HG03521 (cell line): ENCODE results near the gene NAV2.
A peak's percentile ranks its signal among the peaks of the same experiment; 100 is the strongest.

Experiments used
- ATAC-seq: cut with Tn5 transposase; IDR thresholded peaks from one replicate; pipeline ENCODE4 v1.9.1; 2021; ENCODE audit warnings: mild to moderate bottlenecking, moderate library complexity; ENCODE audit not compliant: unreplicated experiment

The NAV2 gene

DNA sequence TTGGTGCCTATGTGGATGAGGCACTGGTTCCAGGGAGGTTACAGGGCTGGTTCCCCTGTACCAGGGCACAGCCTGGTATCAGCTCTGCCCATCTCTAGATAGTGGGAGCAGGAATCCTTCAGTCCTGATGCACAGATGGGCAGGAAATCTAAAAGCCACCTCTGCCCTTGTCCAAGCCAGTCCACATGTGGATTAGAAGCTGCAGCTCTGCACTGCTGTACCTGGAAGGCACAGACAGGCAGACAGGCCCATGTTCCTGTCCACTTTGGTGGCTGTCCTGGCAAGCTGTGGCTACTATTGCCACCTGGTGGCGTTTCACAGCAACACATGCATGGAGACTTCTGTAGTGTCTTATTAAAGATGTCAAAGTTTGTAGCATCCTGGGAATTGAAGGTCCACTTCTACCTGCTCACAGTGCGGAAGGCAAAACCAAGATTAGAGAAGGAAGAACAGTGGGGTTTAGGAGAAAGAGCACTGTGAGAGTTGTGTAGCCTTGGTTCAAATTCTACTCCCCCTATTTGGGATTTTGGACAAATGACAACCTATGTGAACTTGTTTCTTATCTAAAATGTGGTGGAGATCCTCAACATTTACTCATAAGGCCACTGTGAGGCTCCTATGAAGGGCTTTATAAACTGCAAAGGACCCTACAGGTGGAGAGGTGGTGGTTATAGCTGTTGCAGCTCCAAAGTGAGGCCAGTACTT is 30.1 kb downstream of the NAV2 start:
- peak; percentile 66 for ATAC-seq

- no peak for ATAC-seq
Measured at GRCh38 chr11:19743622-19744021, 31.0 kb downstream of the NAV2 start.

GRCh38 chr11:19744130-19744529 is 31.5 kb downstream of the NAV2 start:
- ATAC-seq = no peak

GRCh38 chr11:19746086-19746485 is 33.4 kb downstream of the NAV2 start:
- no peak for ATAC-seq

DNA sequence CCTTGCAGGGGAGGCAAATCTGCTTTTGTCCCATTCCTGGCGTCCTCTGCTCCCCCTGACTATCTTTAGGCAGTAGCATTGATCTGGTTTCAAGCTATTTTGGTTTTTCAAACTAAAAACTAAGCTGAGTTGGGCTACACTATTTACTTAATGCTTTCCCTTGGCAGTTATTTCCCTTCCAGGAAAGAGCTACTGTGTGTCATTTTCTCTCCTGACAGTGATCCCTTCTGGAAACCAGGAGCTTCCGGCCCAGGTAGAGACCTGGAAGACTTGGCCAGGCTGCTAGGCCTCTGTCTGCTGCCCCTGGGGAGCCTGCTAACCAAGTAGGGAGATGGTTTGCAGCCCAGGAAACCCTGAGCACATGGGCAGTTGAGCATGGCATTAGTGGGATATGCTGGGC is 35.0 kb downstream of the NAV2 start:
- no peak for ATAC-seq

- no peak for ATAC-seq
Measured at GRCh38 chr11:19751055-19751454, 38.4 kb downstream of the NAV2 start.

DNA sequence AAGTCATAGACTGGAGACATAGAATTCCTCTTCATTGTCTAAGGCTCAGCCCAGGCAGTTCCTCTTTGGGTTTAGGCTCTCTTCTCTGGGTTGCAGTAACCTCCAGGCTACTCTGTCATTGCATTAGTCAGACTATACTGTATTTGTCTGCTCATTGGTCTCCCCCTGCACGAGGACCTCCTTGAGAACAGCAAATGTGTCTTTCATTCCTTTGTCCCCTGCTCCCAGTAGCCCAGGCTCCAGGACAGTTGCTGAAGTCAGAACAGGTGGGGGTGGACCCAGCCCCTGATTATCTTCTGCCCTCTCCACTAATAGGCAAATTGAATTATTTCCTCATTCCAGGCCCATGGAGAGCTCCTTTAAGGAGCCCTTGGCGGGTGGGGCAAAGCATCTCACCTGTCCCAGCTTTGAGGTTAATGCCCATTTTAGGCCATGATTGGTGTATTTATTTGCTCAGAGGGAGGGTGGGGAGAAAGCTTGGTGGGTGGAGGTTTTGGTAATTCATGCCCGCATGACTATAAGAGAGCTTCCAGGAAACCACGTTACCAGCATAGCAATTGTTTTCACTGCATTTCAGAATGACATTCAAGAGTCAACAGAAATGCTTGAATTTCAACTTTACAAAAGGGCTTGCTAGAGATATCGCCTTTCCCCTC is 40.9 kb downstream of the NAV2 start:
- ATAC-seq = no peak

DNA sequence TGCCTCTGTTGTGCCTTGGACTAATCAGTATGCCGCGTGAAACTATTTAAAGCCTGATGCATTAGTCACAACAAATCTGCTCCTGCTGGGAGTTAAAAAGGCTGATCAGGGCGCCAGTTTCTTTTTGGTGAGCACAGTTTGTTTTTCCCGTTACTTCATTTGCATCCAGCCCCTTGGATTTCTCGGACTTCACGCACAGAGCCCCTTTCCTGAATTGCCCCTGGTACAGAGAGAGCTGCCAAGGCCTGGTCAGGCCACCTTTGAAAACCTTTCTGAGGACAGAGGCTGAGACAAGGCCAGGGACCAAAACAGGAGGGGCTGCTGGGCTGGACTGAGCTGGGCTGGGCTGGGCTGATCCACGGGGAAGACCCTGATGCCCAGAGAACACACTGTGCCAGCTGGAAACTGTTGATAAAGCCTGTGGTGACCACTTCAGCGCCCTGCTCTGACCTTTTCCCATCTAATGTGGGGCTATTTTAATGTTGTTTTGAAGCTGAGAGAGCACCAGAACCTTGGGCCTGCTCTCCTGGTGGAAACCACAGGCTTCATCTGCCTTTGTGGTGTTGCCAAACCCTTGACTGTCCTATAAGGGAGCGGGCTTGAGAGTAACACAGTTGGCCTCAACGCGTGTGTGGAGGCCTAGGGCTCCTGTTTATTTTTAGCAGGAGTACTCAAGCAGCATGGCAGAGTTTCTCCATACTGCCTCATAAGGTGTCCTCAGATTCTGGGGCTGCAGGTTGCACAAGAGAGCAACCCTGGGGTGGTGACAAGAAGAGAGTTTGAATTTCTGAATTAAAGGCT is 44.2 kb downstream of the NAV2 start:
- ATAC-seq = no peak

- ATAC-seq = no peak
Measured at GRCh38 chr11:19759389-19759788, 46.8 kb downstream of the NAV2 start.

DNA sequence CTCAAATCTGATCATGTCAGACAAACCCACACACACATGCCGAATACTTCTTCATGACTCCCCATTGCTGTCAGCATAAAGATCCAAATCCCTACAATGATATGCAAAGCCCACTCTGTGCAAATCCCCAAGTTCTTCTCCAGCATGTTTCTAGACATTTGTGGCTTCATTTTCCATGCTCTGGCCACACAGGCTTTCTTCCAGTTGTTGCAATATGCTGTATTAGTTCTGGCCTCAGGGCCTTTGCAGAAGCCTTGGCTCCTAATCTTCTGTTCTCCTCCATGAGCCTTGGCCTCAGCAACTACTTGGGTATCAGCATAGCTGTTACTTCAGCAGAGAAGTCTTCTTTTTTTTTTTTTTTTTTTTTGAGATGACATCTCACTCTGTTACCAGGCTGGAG is 49.6 kb downstream of the NAV2 start:
- ATAC-seq = no peak

GRCh38 chr11:19763330-19763729 is 50.7 kb downstream of the NAV2 start:
- ATAC-seq = no peak

- ATAC-seq = no peak
Measured at GRCh38 chr11:19766206-19766605, 53.6 kb downstream of the NAV2 start.

DNA sequence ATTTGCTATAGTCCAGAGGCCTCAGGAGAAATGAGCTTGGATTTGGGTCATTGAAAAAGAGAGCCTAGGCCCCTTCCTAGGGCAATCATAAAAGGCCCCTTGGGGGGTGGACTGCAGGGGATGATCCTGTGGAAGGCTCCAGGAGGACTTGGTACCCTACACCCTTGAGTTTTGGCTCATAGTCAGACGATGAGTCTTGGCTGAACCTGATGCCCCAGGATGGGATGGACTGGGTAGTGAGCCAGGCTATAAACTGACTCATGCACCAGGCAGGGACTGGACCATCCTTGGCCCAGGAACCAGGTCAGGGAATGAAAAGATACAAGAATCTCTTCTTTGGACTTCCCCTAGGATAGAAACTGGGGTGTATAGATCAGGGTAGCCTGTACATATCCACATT is 54.2 kb downstream of the NAV2 start:
- ATAC-seq = no peak

GRCh38 chr11:19767627-19768151 is 55.1 kb downstream of the NAV2 start:
- ATAC-seq = no peak

- no peak for ATAC-seq
Measured at GRCh38 chr11:19768197-19768596, 55.6 kb downstream of the NAV2 start.

DNA sequence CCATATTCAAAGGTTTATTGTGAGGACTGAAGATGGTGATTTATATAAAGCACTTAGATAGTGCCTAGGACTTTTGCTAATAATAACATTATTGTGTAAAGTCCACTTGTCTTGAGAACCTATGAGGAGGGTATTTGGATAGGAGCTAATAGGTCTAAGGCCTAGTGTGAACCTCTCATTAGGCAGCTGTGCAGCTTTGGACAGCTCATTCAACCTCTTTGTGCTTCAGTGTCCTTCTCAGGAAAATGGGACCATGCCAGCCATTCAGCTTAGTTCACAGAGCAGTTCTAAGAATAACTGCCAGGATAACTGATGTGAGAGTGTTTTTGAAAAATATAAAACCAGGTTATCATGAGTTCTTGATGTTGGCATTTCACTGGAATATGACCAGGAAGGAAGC is 56.2 kb downstream of the NAV2 start:
- no peak for ATAC-seq

- ATAC-seq = no peak
Measured at GRCh38 chr11:19769820-19770219, 57.2 kb downstream of the NAV2 start.

GRCh38 chr11:19770277-19770676 is 57.6 kb downstream of the NAV2 start:
- ATAC-seq = no peak

- ATAC-seq = no peak
Measured at GRCh38 chr11:19771463-19771862, 58.8 kb downstream of the NAV2 start.

DNA sequence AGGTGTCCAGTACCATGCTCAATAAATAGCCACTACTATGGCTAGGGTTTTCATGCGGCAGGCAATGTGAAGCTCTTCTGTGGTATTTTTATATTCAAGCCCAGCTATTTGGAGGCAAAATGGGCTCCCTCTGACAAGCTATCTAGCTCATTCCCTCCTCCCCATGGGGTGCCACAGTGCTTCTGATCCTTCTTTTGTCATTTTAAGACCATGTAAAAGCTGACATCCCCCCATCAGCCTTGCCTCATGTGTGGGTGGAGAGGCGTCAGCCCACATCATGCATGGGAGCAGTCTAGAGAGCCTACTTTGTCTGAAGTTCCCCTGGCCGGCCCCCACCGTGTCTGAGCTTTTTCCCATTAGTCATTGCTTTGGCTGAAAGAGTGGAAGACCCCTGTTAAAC is 59.8 kb downstream of the NAV2 start:
- no peak for ATAC-seq

DNA sequence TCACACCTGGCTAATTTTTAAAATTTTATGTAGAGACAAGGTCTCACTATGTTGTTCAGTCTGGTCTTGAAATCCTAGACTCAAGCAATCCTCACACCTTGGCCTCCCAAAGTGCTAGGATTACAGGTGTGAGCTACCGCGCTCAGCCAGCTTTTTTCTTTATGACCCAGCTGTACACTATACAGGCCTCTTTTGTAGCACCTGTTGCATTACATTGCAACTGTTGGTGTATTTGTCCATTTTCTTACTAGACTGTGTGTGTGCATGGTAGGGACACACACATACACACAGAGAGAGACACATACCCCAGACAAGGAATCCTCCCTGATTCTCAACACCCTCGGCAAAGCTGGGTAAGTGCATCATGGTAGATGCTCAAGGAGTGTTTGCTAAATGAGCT is 61.7 kb downstream of the NAV2 start:
- ATAC-seq = no peak
